ENCODE results near the gene POU3F1. TPM values are rescaled to one million over a fixed set of nuclear protein-coding genes. Genes with fewer than 3 reads are reported as not detected.

The POU3F1 gene
- total RNA-seq, 1 donor from 2014 or later = 10.7 TPM

DNA sequence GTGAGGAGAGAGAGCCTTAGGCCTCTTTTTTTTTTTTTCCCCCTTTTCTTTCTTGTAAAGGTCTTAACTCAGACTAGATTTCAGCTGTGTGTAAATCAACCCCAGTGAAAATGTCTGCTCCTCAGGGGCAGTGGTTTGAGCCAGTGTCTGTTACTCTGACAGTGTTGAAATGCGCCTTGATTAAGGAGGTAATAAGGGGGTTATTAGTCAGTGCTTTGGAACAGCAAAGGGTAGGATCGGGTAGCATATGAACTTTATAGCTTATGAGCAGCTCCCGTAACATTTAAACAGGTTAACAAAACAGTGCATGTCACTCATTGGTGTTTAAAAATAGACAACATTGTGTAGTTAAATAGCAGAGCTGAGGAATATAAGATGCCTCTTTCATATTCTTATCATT, 23.8 kb downstream of the POU3F1 start:
- DNase-seq (ENCODE audit: low read depth, low spot score) = no peak
- H3K27ac Mint-ChIP-seq (ENCODE audit: unreplicated experiment) = no peak overlapping the region
- H3K27me3 Mint-ChIP-seq (ENCODE audit: low read depth) = no peaks in the 10 kb centered on the region
- H3K9me3 Mint-ChIP-seq = no peaks in the 10 kb centered on the region
- TF ChIP-seq, protein P1, sequence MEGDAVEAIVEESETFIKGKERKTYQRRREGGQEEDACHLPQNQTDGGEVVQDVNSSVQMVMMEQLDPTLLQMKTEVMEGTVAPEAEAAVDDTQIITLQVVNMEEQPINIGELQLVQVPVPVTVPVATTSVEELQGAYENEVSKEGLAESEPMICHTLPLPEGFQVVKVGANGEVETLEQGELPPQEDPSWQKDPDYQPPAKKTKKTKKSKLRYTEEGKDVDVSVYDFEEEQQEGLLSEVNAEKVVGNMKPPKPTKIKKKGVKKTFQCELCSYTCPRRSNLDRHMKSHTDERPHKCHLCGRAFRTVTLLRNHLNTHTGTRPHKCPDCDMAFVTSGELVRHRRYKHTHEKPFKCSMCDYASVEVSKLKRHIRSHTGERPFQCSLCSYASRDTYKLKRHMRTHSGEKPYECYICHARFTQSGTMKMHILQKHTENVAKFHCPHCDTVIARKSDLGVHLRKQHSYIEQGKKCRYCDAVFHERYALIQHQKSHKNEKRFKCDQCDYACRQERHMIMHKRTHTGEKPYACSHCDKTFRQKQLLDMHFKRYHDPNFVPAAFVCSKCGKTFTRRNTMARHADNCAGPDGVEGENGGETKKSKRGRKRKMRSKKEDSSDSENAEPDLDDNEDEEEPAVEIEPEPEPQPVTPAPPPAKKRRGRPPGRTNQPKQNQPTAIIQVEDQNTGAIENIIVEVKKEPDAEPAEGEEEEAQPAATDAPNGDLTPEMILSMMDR (conservative IDR thresholded peaks at IDR 0.05) = no peak
- no peaks in the 10 kb centered on the region for H3K36me3 Mint-ChIP-seq (ENCODE audit: low read depth)
- H3K4me1 Mint-ChIP-seq = peaks cover 4% of the 10 kb centered on the region
- no peak overlapping the region for H3K4me3 Mint-ChIP-seq

GRCh38 chr1:38021969-38022368, 24.6 kb downstream of the POU3F1 start:
- TF ChIP-seq, protein P1 (conservative IDR thresholded peaks at IDR 0.05) = no peak
- Mint-ChIP-seq H3K4me3 (no peak overlapping the region), H3K36me3 (ENCODE audit: low read depth) (no peaks in the 10 kb centered on the region), H3K4me1 (peaks cover 4% of the 10 kb centered on the region), H3K9me3 (no peaks in the 10 kb centered on the region), H3K27me3 (ENCODE audit: low read depth) (no peaks in the 10 kb centered on the region), H3K27ac (ENCODE audit: unreplicated experiment) (no peak overlapping the region)
- no peak for DNase-seq (ENCODE audit: low read depth, low spot score)

- no peaks in the 10 kb centered on the region for H3K36me3 Mint-ChIP-seq (ENCODE audit: low read depth)
Measured at GRCh38 chr1:38020396-38020795, 26.2 kb downstream of the POU3F1 start.

GRCh38 chr1:38018864-38019343, 27.7 kb downstream of the POU3F1 start:
- peak overlapping the region; percentile 24 for H3K4me3 Mint-ChIP-seq
- DNase-seq (ENCODE audit: low read depth, low spot score) = no peak
- TF ChIP-seq, protein P1 (conservative IDR thresholded peaks at IDR 0.05) = peak; percentile 67
- no peaks in the 10 kb centered on the region for H3K36me3 Mint-ChIP-seq (ENCODE audit: low read depth)
- peaks cover 8% of the 10 kb centered on the region for H3K4me1 Mint-ChIP-seq
- H3K27me3 Mint-ChIP-seq (ENCODE audit: low read depth) = no peaks in the 10 kb centered on the region
- no peak overlapping the region for H3K27ac Mint-ChIP-seq (ENCODE audit: unreplicated experiment)
- H3K9me3 Mint-ChIP-seq = no peaks in the 10 kb centered on the region

More at GRCh38 chr1:38020396-38020795, 26.2 kb downstream of the POU3F1 start:
- Mint-ChIP-seq H3K27ac (ENCODE audit: unreplicated experiment) (no peak overlapping the region), H3K4me1 (peaks cover 1% of the 10 kb centered on the region), H3K4me3 (no peak overlapping the region), H3K9me3 (no peaks in the 10 kb centered on the region), H3K27me3 (ENCODE audit: low read depth) (no peaks in the 10 kb centered on the region)
- TF ChIP-seq, protein P1 (conservative IDR thresholded peaks at IDR 0.05) = no peak
- no peak for DNase-seq (ENCODE audit: low read depth, low spot score)

GRCh38 chr1:38015978-38016725, 30.4 kb downstream of the POU3F1 start:
- no peak overlapping the region for H3K27ac Mint-ChIP-seq (ENCODE audit: unreplicated experiment)
- peaks cover 24% of the 10 kb centered on the region for H3K4me1 Mint-ChIP-seq
- peak overlapping the region; percentile 27 for H3K4me3 Mint-ChIP-seq
- H3K9me3 Mint-ChIP-seq = peaks cover 2% of the 10 kb centered on the region
- no peak for DNase-seq (ENCODE audit: low read depth, low spot score)
- H3K36me3 Mint-ChIP-seq (ENCODE audit: low read depth) = peaks cover 3% of the 10 kb centered on the region
- H3K27me3 Mint-ChIP-seq (ENCODE audit: low read depth) = no peaks in the 10 kb centered on the region
- TF ChIP-seq, protein P1 (conservative IDR thresholded peaks at IDR 0.05) = no peak

Measured in neural crest cell (in vitro differentiated cells).